Esophagus muscularis mucosa (tissue), 4 donors: Measurements from ENCODE around the gene ARAP1. TPM values are rescaled to one million over a fixed set of nuclear protein-coding genes. Genes with fewer than 3 reads are reported as not detected.

ENCODE experiments used
- DNase-seq: peaks from one replicate; pipeline ENCODE4 v3.0.0-alpha.2; 2017; ENCODE audit errors: extremely low spot score
- H3K27ac ChIP-seq, 4 donors: fragments of 200-600 bp; sonication (generic); replicated peaks in 1 of 4; 1 replicate in 3 of 4; 2 replicates in 1 of 4; pipeline ENCODE4 v1.5.1; 2016 to 2019; ENCODE audit warnings: mild to moderate bottlenecking in 1 of 4
- H3K27me3 ChIP-seq, 4 donors: fragments of 200-600 bp; sonication (generic); one replicate each; pipeline versions ENCODE4 v1.5.1 to v1.6.0; 2016 to 2019
- H3K36me3 ChIP-seq, 4 donors: fragments of 200-600 bp; sonication (generic); one replicate each; pipeline ENCODE4 v1.5.1; 2016 to 2019
- H3K4me1 ChIP-seq, 4 donors: fragments of 200-600 bp; sonication (generic); one replicate each; pipeline ENCODE4 v1.5.1; 2016 to 2019
- H3K4me3 ChIP-seq, 4 donors: fragments of 200-600 bp; sonication (generic); 1 replicate in 2 of 4; 2 replicates in 2 of 4; pipeline ENCODE4 v1.5.1; 2016 to 2019; ENCODE audit warnings: mild to moderate bottlenecking in 4 of 4, moderate library complexity in 1 of 4
- H3K9me3 ChIP-seq, 4 donors: fragments of 200-600 bp; sonication (generic); 1 replicate in 3 of 4; 2 replicates in 1 of 4; pipeline ENCODE4 v1.5.1; 2016 to 2019
- CTCF ChIP-seq, 3 experiments: fragments of 200-600 bp in 2 of 3; fragments of 450-650 bp in 1 of 3; sonication (generic) in 2 of 3; IDR thresholded peaks; one replicate each; pipeline ENCODE4 v1.5.1; 2017 to 2019; ENCODE audit warnings: antibody characterized with exemption in 3 of 3, mild to moderate bottlenecking in 2 of 3, moderate library complexity in 1 of 3
- EP300 ChIP-seq: sonication (generic); formaldehyde crosslinking; IDR thresholded peaks from one replicate; pipeline ENCODE4 v1.6.1; 2017; ENCODE audit warnings: antibody characterized with exemption
- POLR2A ChIP-seq: fragments of 450-650 bp; IDR thresholded peaks from one replicate; pipeline ENCODE4 v1.6.1; 2017; ENCODE audit warnings: antibody characterized with exemption, moderate library complexity, mild to moderate bottlenecking, low read depth
- POLR2AphosphoS5 ChIP-seq, 2 donors: sonication (generic); formaldehyde crosslinking; IDR thresholded peaks; one replicate each; pipeline ENCODE4 v1.6.1; 2017; ENCODE audit warnings: antibody characterized with exemption in 2 of 2
- WGBS: methylation state at CpG from one replicate; pipeline ENCODE4 v1.1.5; 2018; 5-methylcytosine and 5-hydroxymethylcytosine counted together
- intact Hi-C: fragments of 100-400 bp; cut with DNase I; formaldehyde crosslinking; loops from one replicate; pipeline ENCODE4 v1.15.1; 2023
- total RNA-seq, 4 donors: library from RNA; depleted of rRNA; stranded (reverse); fragments of >200 nt; gene quantifications; one replicate each; pipeline versions ENCODE4 v1.1.0 to v1.2.1, GENCODE V29; 2016

The ARAP1 gene
- total RNA-seq, 4 donors from 2014 or later: 83.7 to 115 (median 110) TPM

- peak overlapping the region in 1 of 4 donors; percentile 3 for H3K27ac ChIP-seq
- H3K4me3 ChIP-seq: no peak overlapping the region
- no peaks in the 10 kb centered on the region for H3K27me3 ChIP-seq
- TF ChIP-seq EP300 (no peak), POLR2AphosphoS5 (IDR thresholded peaks at IDR 0.05) (peak; percentile 26 to 46), CTCF (IDR thresholded peaks at IDR 0.05) (peak; percentile 78 to 94 (median 94))
- intact Hi-C loops: loop anchor here (1.0 to 10.0 kb wide), 3 partner anchors 68 to 450 kb away; partner anchors contain the start of gene ATG16L2
- peaks cover 0 to 14% (median 4%) of the 10 kb centered on the region in 4 donors for H3K36me3 ChIP-seq
- DNase-seq: no peak
- peaks cover 23 to 58% (median 44%) of the 10 kb centered on the region in 4 donors for H3K4me1 ChIP-seq
- WGBS: 45% methylated on average over 8 of the region's 9 CpGs
- H3K9me3 ChIP-seq: no peaks in the 10 kb centered on the region
These were observed 27.1 kb downstream of the ARAP1 start for GRCh38 chr11:72724851-72725723.

GRCh38 chr11:72724021-72724551 lies 28.1 kb downstream of the ARAP1 start:
- H3K9me3 ChIP-seq: no peaks in the 10 kb centered on the region
- H3K27ac ChIP-seq: no peak overlapping the region
- TF ChIP-seq EP300 (no peak), POLR2AphosphoS5 (IDR thresholded peaks at IDR 0.05) (no peak), CTCF (IDR thresholded peaks at IDR 0.05) (no peak), POLR2A (no peak)
- no peak overlapping the region for H3K4me3 ChIP-seq
- intact Hi-C loops: loop anchor here (5.0 to 10.0 kb wide), 2 partner anchors 88 to 451 kb away; partner anchors contain the start of gene ATG16L2
- H3K36me3 ChIP-seq: peaks cover 0 to 14% (median 4%) of the 10 kb centered on the region in 4 donors
- WGBS: 91% methylated on average over 5 of the region's 5 CpGs
- H3K27me3 ChIP-seq: no peaks in the 10 kb centered on the region
- H3K4me1 ChIP-seq: peaks cover 33 to 68% (median 54%) of the 10 kb centered on the region in 4 donors
- no peak for DNase-seq

- Histone ChIP-seq H3K27ac (peak overlapping the region in 3 of 4 donors; percentile 74 to 89 (median 85)), H3K4me3 (no peak overlapping the region), H3K36me3 (peaks cover 0 to 14% (median 4%) of the 10 kb centered on the region in 4 donors), H3K27me3 (no peaks in the 10 kb centered on the region), H3K4me1 (peaks cover 39 to 74% (median 60%) of the 10 kb centered on the region in 4 donors), H3K9me3 (no peaks in the 10 kb centered on the region)
- DNase-seq: no peak
- intact Hi-C loops: loop anchor here (5.0 to 10.0 kb wide), 2 partner anchors 89 to 451 kb away; partner anchors contain the start of gene ATG16L2
- 83% methylated on average over 8 of the region's 9 CpGs for WGBS
- TF ChIP-seq POLR2A: no peak
- no peak for TF ChIP-seq POLR2AphosphoS5 (IDR thresholded peaks at IDR 0.05)
- TF ChIP-seq CTCF (IDR thresholded peaks at IDR 0.05): no peak
- TF ChIP-seq EP300: no peak
These were observed 28.7 kb downstream of the ARAP1 start for GRCh38 chr11:72723508-72723907.

GRCh38 chr11:72722050-72722748 lies 30.0 kb downstream of the ARAP1 start:
- TF ChIP-seq POLR2AphosphoS5 (IDR thresholded peaks at IDR 0.05): peak; percentile 70 to 71
- no peak for TF ChIP-seq CTCF (IDR thresholded peaks at IDR 0.05)
- TF ChIP-seq EP300: no peak
- peaks cover 0 to 20% (median 7%) of the 10 kb centered on the region in 4 donors for H3K36me3 ChIP-seq
- intact Hi-C loops: loop anchor here (5.0 to 10.0 kb wide), 2 partner anchors 90 to 453 kb away; partner anchors contain the start of gene ATG16L2
- DNase-seq: peak; percentile 98
- under 1% methylated on average over 9 of the region's 10 CpGs for WGBS
- H3K27me3 ChIP-seq: no peaks in the 10 kb centered on the region
- H3K27ac ChIP-seq: peak overlapping the region; percentile 74 to 89 (median 84)
- H3K4me3 ChIP-seq: peak overlapping the region; percentile 66 to 73 (median 71)
- peaks cover 52 to 85% (median 70%) of the 10 kb centered on the region in 4 donors for H3K4me1 ChIP-seq
- no peaks in the 10 kb centered on the region for H3K9me3 ChIP-seq
